Femur (tissue), 1 donor: ENCODE measurements around the gene TRIP6.
"Not testable (repeated sequence)": the region's sequence is repeated elsewhere in the genome, so short reads cannot be mapped to it uniquely, and the experiment has no call there.

Source experiments
- DNase-seq: peaks from one replicate; pipeline ENCODE4 v3.0.0-alpha.2; 2017

TRIP6 gene

DNA sequence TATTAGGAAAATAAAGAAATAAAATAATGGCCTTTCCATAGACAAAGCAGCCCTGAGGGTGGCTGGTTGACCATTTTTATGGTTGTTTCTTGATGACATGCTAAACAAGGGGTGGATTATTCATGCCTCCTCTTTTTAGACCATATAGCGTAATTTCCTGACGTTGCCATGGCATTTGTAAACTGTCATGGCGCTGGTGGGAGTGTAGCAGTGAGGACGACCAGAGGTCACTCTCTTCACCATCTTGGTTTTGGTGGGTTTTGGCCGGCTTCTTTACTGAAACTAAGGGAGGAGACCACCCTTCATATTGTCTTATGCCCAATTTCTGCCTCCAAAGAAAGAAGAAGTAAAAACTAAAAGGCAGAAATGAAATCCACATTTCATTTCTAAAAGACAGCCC is 52.1 kb downstream of the TRIP6 start:
- DNase-seq, result not testable (repeated sequence)

DNA sequence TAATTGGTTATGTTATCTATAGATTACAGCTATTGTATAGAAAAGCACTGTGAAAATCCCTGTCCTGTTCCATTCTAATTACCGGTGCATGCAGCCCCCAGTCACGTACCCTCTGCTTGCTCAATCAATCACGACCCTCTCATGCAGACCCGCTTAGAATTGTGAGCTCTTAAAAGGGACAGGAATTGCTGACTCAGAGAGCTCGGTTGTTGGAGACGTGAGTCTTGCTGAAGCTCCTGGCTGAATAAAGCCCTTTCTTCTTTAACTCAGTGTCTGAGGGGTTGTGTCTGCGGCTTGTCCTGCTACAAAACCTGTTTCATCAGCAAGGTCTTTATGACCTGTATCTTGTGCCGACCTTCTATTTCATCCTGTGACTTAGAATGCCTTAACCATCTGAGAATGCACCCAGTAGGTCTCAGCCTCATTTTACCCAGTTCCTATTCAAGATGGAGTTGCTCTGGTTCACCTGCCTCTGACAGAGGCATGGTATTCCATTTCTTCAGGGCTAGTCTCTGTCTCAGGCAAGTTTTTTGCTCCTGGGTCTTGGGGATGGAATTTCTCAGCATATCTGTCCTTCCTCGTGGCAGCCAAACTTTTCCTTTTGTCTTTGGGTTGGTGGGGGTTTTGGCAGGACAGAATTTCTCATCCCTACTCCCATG is 52.7 kb downstream of the TRIP6 start:
- DNase-seq, result not testable (repeated sequence)

DNA sequence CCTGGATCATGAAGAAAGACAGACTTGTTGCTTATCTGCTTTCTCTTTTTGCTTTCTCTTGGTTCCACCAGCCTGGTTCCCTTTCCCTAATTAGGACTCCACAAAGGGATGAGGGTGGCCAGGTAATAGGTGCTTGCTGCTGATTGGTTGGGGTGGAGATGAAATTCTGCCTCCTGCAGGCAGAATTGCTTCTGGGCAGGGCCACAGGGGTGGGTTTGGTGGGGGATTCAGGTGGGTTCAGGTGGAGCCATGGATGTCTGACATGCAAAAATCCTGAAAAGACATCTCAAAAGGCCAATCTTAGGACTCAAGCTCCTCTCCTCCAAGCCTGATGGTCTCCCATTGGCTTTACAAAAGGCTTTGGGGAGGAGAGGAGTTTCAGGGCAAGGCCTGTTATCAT is 53.9 kb downstream of the TRIP6 start:
- no peak for DNase-seq
